Measurements from ENCODE around the gene SPDYE17. TPM values are rescaled to one million over a fixed set of nuclear protein-coding genes. Genes with fewer than 3 reads are reported as not detected.
"Not testable (repeated sequence)": the region's sequence is repeated elsewhere in the genome, so short reads cannot be mapped to it uniquely, and the experiment has no call there.

Gene SPDYE17
- total and polyA plus RNA-seq, 2 donors from 2014 or later: not detected

DNA sequence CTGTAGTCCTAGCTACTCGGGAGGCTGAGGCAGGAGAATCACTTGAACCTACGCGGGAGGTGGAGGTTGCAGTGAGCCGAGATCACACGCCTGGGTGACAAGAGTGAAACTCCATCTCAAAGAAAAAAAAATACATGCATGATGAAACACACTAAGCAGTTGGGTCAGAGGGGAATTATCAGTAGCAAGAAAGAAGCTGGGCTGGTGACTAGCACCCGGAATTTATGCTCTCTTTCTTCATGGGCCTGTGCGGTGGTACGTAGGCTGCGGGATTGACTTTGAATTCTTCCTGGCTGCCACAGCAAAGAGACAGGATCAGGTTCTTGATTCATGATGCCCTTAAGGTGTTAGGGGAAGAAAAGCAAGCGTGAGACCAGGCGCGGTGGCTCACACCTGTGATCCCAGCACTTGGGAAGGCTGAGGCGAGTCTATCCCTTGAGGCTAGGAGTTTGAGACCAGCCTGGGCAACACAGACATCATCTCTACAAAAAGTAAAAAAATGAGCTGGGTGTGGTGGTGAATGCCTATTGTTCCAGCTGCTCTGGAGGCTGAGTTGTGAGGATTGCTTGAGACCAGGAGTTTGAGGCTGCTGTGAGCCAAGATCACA, 54.3 kb downstream of the SPDYE17 start:
- H3K4me1 ChIP-seq (ENCODE audit: control insufficient read depth in 2 of 3, insufficient read depth in 2 of 3, low read depth in 1 of 3, low read length in 3 of 3); H3K9ac ChIP-seq (ENCODE audit: low read length in 3 of 3); FAIRE-seq; H3K9me3 ChIP-seq (ENCODE audit: control insufficient read depth in 2 of 3, insufficient read depth in 1 of 3, low read length in 3 of 3); H3K27ac ChIP-seq (ENCODE audit: low read depth in 2 of 2, low read length in 2 of 2); intact Hi-C loops (cut with DNase I); H3K27me3 ChIP-seq (ENCODE audit: control insufficient read depth, insufficient read depth, low read length); DNase-seq; H3K36me3 ChIP-seq (ENCODE audit: control insufficient read depth in 2 of 3, insufficient read depth in 3 of 3, low read length in 3 of 3); H3K4me3 ChIP-seq (ENCODE audit: low read length in 3 of 3): not testable (repeated sequence)

DNA sequence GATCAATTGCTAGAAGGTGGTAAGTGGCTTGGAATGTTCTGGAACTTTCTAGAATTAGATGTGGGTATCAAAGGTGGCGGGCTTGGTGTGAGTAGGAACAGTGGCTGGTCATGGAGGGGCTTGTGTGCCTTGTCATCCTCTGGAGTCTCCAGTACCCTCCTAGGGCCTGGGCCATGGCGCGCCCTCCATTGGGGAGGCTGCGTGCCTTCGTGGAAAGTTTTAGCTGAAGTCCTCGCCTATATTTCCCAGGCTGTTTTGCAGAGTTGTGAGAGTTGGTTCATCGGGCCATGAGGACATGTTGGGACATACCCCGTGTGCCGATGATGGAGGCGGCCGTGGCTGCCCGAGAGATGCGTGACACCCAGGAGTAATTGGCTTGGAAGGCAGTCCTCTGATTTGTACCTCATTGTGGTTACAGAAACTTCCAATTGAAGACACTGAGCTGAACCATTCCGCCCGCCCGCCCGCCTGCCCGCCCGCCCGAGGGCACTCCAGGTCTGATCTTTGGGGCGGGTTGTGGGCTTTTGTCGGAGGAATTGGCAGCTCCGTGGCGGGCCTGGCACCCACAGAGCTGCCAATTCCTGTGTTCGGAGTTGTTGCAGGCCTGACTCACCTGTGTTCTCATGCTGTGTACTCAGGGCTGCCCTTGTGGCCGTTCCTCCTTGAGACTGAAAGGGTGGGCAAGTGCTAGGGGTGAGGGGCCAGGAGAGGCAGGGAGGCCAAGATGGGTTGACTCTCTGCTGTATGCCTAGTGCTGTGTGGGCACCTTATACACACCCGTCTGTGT, 57.2 kb downstream of the SPDYE17 start:
- FAIRE-seq; H3K27me3 ChIP-seq (ENCODE audit: control insufficient read depth, insufficient read depth, low read length); DNase-seq; H3K36me3 ChIP-seq (ENCODE audit: control insufficient read depth in 2 of 3, insufficient read depth in 3 of 3, low read length in 3 of 3); H3K4me1 ChIP-seq (ENCODE audit: control insufficient read depth in 2 of 3, insufficient read depth in 2 of 3, low read depth in 1 of 3, low read length in 3 of 3); H3K4me3 ChIP-seq (ENCODE audit: low read length in 3 of 3); H3K27ac ChIP-seq (ENCODE audit: low read depth in 2 of 2, low read length in 2 of 2); intact Hi-C loops (cut with DNase I); H3K9me3 ChIP-seq (ENCODE audit: control insufficient read depth in 2 of 3, insufficient read depth in 1 of 3, low read length in 3 of 3); H3K9ac ChIP-seq (ENCODE audit: low read length in 3 of 3): not testable (repeated sequence)

DNA sequence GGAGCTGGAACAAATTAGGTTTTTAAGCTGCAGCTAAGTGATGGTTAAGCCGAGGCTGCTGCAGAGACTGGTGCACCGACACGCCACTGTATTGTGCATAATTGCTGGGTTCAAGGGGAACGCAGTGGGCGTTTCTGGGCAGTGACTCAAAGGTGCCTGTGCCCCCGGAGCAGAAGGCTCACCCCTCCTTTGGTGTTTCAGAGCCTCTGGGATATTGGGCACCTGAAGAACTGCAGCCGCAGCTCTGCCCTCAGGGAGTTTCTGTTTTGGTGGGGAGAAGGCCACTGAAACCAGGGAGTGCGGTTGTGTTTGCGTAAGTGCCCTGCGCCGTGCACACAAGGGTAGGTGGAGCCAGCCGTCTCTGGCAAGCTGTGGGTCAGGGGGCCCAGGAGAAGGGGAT, 57.8 kb downstream of the SPDYE17 start:
- H3K27ac ChIP-seq (ENCODE audit: low read depth in 2 of 2, low read length in 2 of 2): not testable (repeated sequence)

DNA sequence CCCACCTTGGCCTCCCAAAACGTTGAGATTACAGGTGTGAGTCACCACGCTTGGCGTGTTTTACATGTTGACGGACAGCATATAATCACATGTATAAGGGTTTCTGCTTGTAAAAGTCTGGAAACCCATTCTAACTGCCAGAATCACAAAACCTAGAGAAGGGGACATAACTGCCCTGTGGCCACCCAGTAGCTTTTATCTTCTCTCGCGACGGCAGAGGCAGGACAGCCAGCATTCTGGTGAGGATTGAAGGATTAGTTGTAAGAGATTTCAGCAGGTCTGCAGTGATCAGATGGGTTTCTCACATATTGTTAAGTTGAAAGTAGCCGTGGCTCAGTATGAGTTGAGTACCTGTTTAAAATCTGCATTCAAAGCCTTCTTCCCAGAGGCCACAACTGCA, 59.8 kb downstream of the SPDYE17 start:
- DNase-seq; H3K27ac ChIP-seq (ENCODE audit: low read depth in 2 of 2, low read length in 2 of 2); H3K4me1 ChIP-seq (ENCODE audit: control insufficient read depth in 2 of 3, insufficient read depth in 2 of 3, low read depth in 1 of 3, low read length in 3 of 3); H3K27me3 ChIP-seq (ENCODE audit: control insufficient read depth, insufficient read depth, low read length); H3K9me3 ChIP-seq (ENCODE audit: control insufficient read depth in 2 of 3, insufficient read depth in 1 of 3, low read length in 3 of 3); intact Hi-C loops (cut with DNase I); H3K4me3 ChIP-seq (ENCODE audit: low read length in 3 of 3); FAIRE-seq; H3K36me3 ChIP-seq (ENCODE audit: control insufficient read depth in 2 of 3, insufficient read depth in 3 of 3, low read length in 3 of 3); H3K9ac ChIP-seq (ENCODE audit: low read length in 3 of 3): not testable (repeated sequence)

More for the DNA sequence above, 57.8 kb downstream of the SPDYE17 start:
- H3K4me1 ChIP-seq (ENCODE audit: control insufficient read depth in 2 of 3, insufficient read depth in 2 of 3, low read depth in 1 of 3, low read length in 3 of 3); H3K9ac ChIP-seq (ENCODE audit: low read length in 3 of 3); H3K4me3 ChIP-seq (ENCODE audit: low read length in 3 of 3); intact Hi-C loops (cut with DNase I); FAIRE-seq; H3K27me3 ChIP-seq (ENCODE audit: control insufficient read depth, insufficient read depth, low read length); H3K9me3 ChIP-seq (ENCODE audit: control insufficient read depth in 2 of 3, insufficient read depth in 1 of 3, low read length in 3 of 3); H3K36me3 ChIP-seq (ENCODE audit: control insufficient read depth in 2 of 3, insufficient read depth in 3 of 3, low read length in 3 of 3); DNase-seq: not testable (repeated sequence)

Other genes starting within 250 kb of the SPDYE17 start
- 1.8 TPM for gene SPDYE18, start 30.2 kb upstream of the SPDYE17 start, total RNA-seq
- gene SPDYE18, start 30.2 kb upstream of the SPDYE17 start, polyA plus RNA-seq (ENCODE audit: insufficient read depth, low read depth, low replicate concordance): not detected
- 15.4 TPM for gene CCDC146, start 90.3 kb upstream of the SPDYE17 start, total RNA-seq
- gene CCDC146, start 90.3 kb upstream of the SPDYE17 start, polyA plus RNA-seq (ENCODE audit: insufficient read depth, low read depth, low replicate concordance): 8.8 TPM
- 96.9 TPM for gene FGL2, start 167.5 kb upstream of the SPDYE17 start, total RNA-seq
- gene FGL2, start 167.5 kb upstream of the SPDYE17 start, polyA plus RNA-seq (ENCODE audit: insufficient read depth, low read depth, low replicate concordance): 27.5 TPM

Measured in kidney (tissue), 11 donors.